Measurements from ENCODE around the gene FBRSL1. TPM values are rescaled to one million over a fixed set of nuclear protein-coding genes. Genes with fewer than 3 reads are reported as not detected.

Gene FBRSL1
- total RNA-seq, 1 experiment from 2014 or later: 124 TPM

DNA sequence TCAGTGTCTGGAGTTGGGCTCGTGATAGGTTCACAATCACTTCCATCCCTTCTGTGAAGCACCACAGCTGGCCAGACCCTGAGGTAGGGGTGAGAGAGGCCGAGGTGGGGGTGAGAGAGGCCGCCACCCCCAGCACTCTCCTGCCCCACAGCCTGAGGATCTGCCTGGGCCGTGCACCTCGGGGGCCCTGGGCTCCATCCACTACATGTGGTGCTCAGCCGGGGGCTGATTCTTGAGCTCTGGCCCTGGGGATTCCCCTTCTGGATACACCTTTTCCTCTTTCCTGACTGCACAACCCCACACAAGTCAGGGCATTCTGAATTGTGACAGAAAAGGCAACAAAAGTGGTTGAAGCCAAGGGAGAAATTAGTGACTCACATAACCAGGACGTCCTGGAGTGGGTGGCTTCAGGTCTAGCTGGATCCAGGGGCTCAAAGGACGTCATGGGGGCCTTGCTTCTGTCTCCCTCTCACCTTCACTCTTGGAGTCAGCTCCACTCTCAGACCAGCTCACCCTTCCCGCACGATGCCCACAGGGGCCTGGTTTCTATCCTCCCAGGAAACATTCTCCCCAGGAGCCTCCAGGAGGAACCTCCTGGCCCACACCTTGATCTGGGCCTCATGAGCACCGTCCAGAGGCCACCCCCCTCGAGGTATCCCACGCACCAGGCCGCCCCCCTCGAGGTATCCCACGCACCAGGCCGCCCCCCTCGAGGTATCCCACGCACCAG, 12.1 kb upstream of the FBRSL1 start:
- BruUV-seq (replicated peaks): no TSS peak
- ATAC-seq: no peak
- peaks cover 0 to 5% of the 10 kb centered on the region in 2 experiments; a peak in 1 of 4 replicates for H3K9me3 ChIP-seq (ENCODE audit: control insufficient read depth in 1 of 2, insufficient read depth in 1 of 2, low read depth in 1 of 2, low read length in 2 of 2)
- no peak overlapping the region for H3K4me2 ChIP-seq (ENCODE audit: low read length)
- H3K27ac ChIP-seq (ENCODE audit: low read depth, low read length): no peak overlapping the region
- TF ChIP-seq ELF1 (IDR thresholded peaks at IDR 0.05; ENCODE audit: borderline replicate concordance, low read depth): no peak
- TF ChIP-seq SIN3A (IDR thresholded peaks at IDR 0.05; ENCODE audit: low read depth): no peak
- no peak for TF ChIP-seq ATF3 (IDR thresholded peaks at IDR 0.05)
- TF ChIP-seq EGR1 (IDR thresholded peaks at IDR 0.05; ENCODE audit: low read depth): no peak
- no peak for TF ChIP-seq ZFX (IDR thresholded peaks at IDR 0.05)
- no peak for TF ChIP-seq SP1 (IDR thresholded peaks at IDR 0.05; ENCODE audit: low read depth)
- no peak for TF ChIP-seq RAD21 (IDR thresholded peaks at IDR 0.05; ENCODE audit: low read depth)
- no peak for TF ChIP-seq TCF7L2 (IDR thresholded peaks at IDR 0.05; ENCODE audit: borderline replicate concordance, extremely low read depth, insufficient read depth, insufficient read length)
- no peak for TF ChIP-seq CBX3 (IDR thresholded peaks at IDR 0.05; ENCODE audit: low read depth)
- no peak for TF ChIP-seq POLR2AphosphoS5 (IDR thresholded peaks at IDR 0.05; ENCODE audit: low read depth, low read length)
- no peak for TF ChIP-seq REST (IDR thresholded peaks at IDR 0.05; ENCODE audit: low read depth)
- no peak for TF ChIP-seq ZNF274 (IDR thresholded peaks at IDR 0.05; ENCODE audit: low read depth, low read length)
- TF ChIP-seq CEBPB (IDR thresholded peaks at IDR 0.05; ENCODE audit: low read depth): no peak
- TF ChIP-seq CTCF (IDR thresholded peaks at IDR 0.05 in 2 of 3, conservative IDR thresholded peaks at IDR 0.05 in 1 of 3; ENCODE audit: borderline replicate concordance in 1 of 3, insufficient read depth in 1 of 3, low read depth in 2 of 3, low read length in 2 of 3): no peak
- TF ChIP-seq, protein P1, sequence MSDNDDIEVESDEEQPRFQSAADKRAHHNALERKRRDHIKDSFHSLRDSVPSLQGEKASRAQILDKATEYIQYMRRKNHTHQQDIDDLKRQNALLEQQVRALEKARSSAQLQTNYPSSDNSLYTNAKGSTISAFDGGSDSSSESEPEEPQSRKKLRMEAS (IDR thresholded peaks at IDR 0.05): no peak
- no peak for TF ChIP-seq JUND (IDR thresholded peaks at IDR 0.05)
- TF ChIP-seq FOSL1 (IDR thresholded peaks at IDR 0.05; ENCODE audit: low read depth): no peak
- TF ChIP-seq EZH2 (IDR thresholded peaks at IDR 0.05): no peak
- no peak for TF ChIP-seq POLR2A (IDR thresholded peaks at IDR 0.05; ENCODE audit: borderline replicate concordance, extremely low read depth, insufficient read depth, insufficient read length)
- TF ChIP-seq SRF (IDR thresholded peaks at IDR 0.05; ENCODE audit: low read depth): no peak
- no peaks in the 10 kb centered on the region for H4K20me1 ChIP-seq (ENCODE audit: insufficient read depth)
- POLR2A ChIA-PET: no interaction called here
- DNase-seq (ENCODE audit: low read depth, low spot score): no peak
- no peaks in the 10 kb centered on the region for H3K36me3 ChIP-seq (ENCODE audit: control insufficient read depth in 1 of 2, insufficient read depth in 2 of 2, low read length in 2 of 2)
- no peaks in the 10 kb centered on the region for H3K9me2 ChIP-seq (ENCODE audit: insufficient read depth)
- H2AFZ ChIP-seq (ENCODE audit: low read depth, low read length, poor library complexity, severe bottlenecking): no peak overlapping the region
- CTCF ChIA-PET: no interaction called here
- intact Hi-C loops (cut with micrococcal nuclease): no loop called here
- no peak overlapping the region for H3K9ac ChIP-seq (ENCODE audit: low read length)
- H3K27me3 ChIP-seq (ENCODE audit: insufficient read depth, low read length): no peaks in the 10 kb centered on the region
- RAD21 ChIA-PET (ENCODE audit: low non-redundant PET in 1 of 2, low total read pairs in 2 of 2, uncharacterized antibody in 2 of 2, unreplicated experiment in 2 of 2): no interaction called here
- H3K4me3 ChIP-seq (replicated peaks in 1 of 2; ENCODE audit: low read depth in 1 of 2, low read length in 2 of 2): no peak overlapping the region
- peaks cover 0 to 5% of the 10 kb centered on the region in 2 experiments; a peak in 2 of 4 replicates for H3K4me1 ChIP-seq (ENCODE audit: control insufficient read depth in 1 of 2, insufficient read depth in 2 of 2, low read length in 2 of 2)
- no peaks in the 10 kb centered on the region for H3K79me2 ChIP-seq (ENCODE audit: insufficient read depth, low read length)
